ENCODE data around the gene TMTC2. TPM values are rescaled to one million over a fixed set of nuclear protein-coding genes. Genes with fewer than 3 reads are reported as not detected.

The TMTC2 gene
- total RNA-seq, 1 donor from 2014 or later: 2.2 TPM

DNA sequence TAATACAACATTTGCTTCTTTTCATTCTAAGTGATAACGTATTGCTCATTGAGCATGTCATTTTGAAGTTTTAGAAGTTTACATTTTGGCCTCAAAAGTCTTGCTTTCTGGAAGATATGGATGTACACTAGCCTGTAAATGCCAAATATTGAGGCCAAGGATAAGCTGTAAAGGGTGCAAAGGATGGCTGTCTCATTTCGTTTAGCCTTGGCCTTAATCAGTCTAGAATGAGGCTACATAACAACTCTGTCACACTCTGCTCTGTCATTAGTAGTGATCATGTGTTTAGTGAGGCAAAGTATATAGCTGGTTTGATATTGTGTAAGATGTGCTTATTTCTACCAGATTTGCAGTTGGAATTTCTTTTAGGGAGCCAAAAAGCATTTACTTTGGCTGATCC lies 344.5 kb downstream of the TMTC2 start:
- H3K36me3 Mint-ChIP-seq (ENCODE audit: low read depth): no peaks in the 10 kb centered on the region
- H3K27ac Mint-ChIP-seq: no peak overlapping the region
- intact Hi-C loops (cut with micrococcal nuclease): no loop called here
- ATAC-seq (ENCODE audit: low read depth) (no peak), DNase-seq (no peak)
- ChIA-PET POLR2A (no interaction called here), CTCF (no interaction called here)
- no peaks in the 10 kb centered on the region for H3K9me3 Mint-ChIP-seq
- no peaks in the 10 kb centered on the region for H3K27me3 Mint-ChIP-seq
- no peak for TF ChIP-seq CTCF (IDR thresholded peaks at IDR 0.05)
- no peaks in the 10 kb centered on the region for H3K4me1 Mint-ChIP-seq
- H3K4me3 Mint-ChIP-seq: no peak overlapping the region

GRCh38 chr12:83036847-83037246 lies 350.1 kb downstream of the TMTC2 start:
- intact Hi-C loops (cut with micrococcal nuclease): no loop called here
- Mint-ChIP-seq H3K9me3 (no peaks in the 10 kb centered on the region), H3K4me3 (no peak overlapping the region), H3K4me1 (no peaks in the 10 kb centered on the region), H3K27ac (no peak overlapping the region), H3K36me3 (ENCODE audit: low read depth) (no peaks in the 10 kb centered on the region), H3K27me3 (no peaks in the 10 kb centered on the region)
- TF ChIP-seq CTCF (IDR thresholded peaks at IDR 0.05): no peak
- POLR2A ChIA-PET: no interaction called here
- DNase-seq: no peak
- CTCF ChIA-PET: no interaction called here
- no peak for ATAC-seq (ENCODE audit: low read depth)

DNA sequence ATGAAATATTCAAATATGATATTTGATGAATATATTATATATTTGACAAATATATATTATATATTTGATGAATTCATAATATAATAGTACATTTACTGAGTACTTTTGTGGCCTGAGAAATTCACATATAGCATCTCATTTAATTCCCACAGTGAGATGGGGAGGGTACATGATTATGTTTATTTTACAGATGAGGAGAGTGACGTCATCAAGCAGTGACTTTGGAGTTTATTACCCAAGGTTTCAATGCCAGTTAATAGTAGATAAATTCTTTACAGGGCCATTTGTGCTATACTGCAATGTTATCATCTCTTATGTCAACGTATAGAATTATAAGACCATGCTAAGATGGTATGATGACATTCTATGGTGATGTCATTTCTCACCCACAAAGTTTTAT lies 352.7 kb downstream of the TMTC2 start:
- intact Hi-C loops (cut with micrococcal nuclease): no loop called here
- no peak for TF ChIP-seq CTCF (IDR thresholded peaks at IDR 0.05)
- DNase-seq (no peak), ATAC-seq (ENCODE audit: low read depth) (no peak)
- no peak overlapping the region for H3K27ac Mint-ChIP-seq
- H3K4me1 Mint-ChIP-seq: no peaks in the 10 kb centered on the region
- H3K27me3 Mint-ChIP-seq: no peaks in the 10 kb centered on the region
- H3K36me3 Mint-ChIP-seq (ENCODE audit: low read depth): no peaks in the 10 kb centered on the region
- ChIA-PET CTCF (no interaction called here), POLR2A (no interaction called here)
- H3K9me3 Mint-ChIP-seq: no peaks in the 10 kb centered on the region
- no peak overlapping the region for H3K4me3 Mint-ChIP-seq

- Mint-ChIP-seq H3K4me1 (no peaks in the 10 kb centered on the region), H3K36me3 (ENCODE audit: low read depth) (no peaks in the 10 kb centered on the region), H3K4me3 (no peak overlapping the region), H3K27ac (no peak overlapping the region), H3K27me3 (no peaks in the 10 kb centered on the region), H3K9me3 (no peaks in the 10 kb centered on the region)
- CTCF ChIA-PET: no interaction called here
- intact Hi-C loops (cut with micrococcal nuclease): no loop called here
- TF ChIP-seq CTCF (IDR thresholded peaks at IDR 0.05): no peak
- ATAC-seq (ENCODE audit: low read depth): no peak
- POLR2A ChIA-PET: no interaction called here
- DNase-seq: no peak
Measured at GRCh38 chr12:83040339-83040738, 353.6 kb downstream of the TMTC2 start.

GRCh38 chr12:83040991-83041390 lies 354.3 kb downstream of the TMTC2 start:
- DNase-seq: no peak
- ChIA-PET POLR2A (no interaction called here), CTCF (no interaction called here)
- TF ChIP-seq CTCF (IDR thresholded peaks at IDR 0.05): no peak
- no peak overlapping the region for H3K4me3 Mint-ChIP-seq
- H3K27me3 Mint-ChIP-seq: no peaks in the 10 kb centered on the region
- H3K27ac Mint-ChIP-seq: no peak overlapping the region
- H3K9me3 Mint-ChIP-seq: no peaks in the 10 kb centered on the region
- no peaks in the 10 kb centered on the region for H3K36me3 Mint-ChIP-seq (ENCODE audit: low read depth)
- ATAC-seq (ENCODE audit: low read depth): no peak
- no peaks in the 10 kb centered on the region for H3K4me1 Mint-ChIP-seq
- intact Hi-C loops (cut with micrococcal nuclease): no loop called here

Measured in activated B cell treated with CpG ODN at 0.5 μM for 24 hours (primary cell).